Neural progenitor cell (in vitro differentiated cells): ENCODE results near the gene BCL2A1.

Experiments
- EZH2 ChIP-seq: fragments of 200-600 bp; sonication (generic); IDR thresholded peaks from 2 replicates; pipeline ENCODE4 v1.6.1; 2017; ENCODE audit warnings: antibody characterized with exemption, mild to moderate bottlenecking, moderate library complexity
- TF ChIP-seq, protein P1 (sequence below): fragments of 200-600 bp; sonication (generic); IDR thresholded peaks from 2 replicates; pipeline ENCODE4 v1.5.1; 2017; ENCODE audit warnings: antibody characterized with exemption, mild to moderate bottlenecking

GRCh38 chr15:79932447-79932846, 38.5 kb downstream of the BCL2A1 start:
- TF ChIP-seq, protein P1, sequence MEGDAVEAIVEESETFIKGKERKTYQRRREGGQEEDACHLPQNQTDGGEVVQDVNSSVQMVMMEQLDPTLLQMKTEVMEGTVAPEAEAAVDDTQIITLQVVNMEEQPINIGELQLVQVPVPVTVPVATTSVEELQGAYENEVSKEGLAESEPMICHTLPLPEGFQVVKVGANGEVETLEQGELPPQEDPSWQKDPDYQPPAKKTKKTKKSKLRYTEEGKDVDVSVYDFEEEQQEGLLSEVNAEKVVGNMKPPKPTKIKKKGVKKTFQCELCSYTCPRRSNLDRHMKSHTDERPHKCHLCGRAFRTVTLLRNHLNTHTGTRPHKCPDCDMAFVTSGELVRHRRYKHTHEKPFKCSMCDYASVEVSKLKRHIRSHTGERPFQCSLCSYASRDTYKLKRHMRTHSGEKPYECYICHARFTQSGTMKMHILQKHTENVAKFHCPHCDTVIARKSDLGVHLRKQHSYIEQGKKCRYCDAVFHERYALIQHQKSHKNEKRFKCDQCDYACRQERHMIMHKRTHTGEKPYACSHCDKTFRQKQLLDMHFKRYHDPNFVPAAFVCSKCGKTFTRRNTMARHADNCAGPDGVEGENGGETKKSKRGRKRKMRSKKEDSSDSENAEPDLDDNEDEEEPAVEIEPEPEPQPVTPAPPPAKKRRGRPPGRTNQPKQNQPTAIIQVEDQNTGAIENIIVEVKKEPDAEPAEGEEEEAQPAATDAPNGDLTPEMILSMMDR = no peak
- TF ChIP-seq EZH2 = no peak
